Measurements from ENCODE around the gene STK25.

STK25 gene

DNA sequence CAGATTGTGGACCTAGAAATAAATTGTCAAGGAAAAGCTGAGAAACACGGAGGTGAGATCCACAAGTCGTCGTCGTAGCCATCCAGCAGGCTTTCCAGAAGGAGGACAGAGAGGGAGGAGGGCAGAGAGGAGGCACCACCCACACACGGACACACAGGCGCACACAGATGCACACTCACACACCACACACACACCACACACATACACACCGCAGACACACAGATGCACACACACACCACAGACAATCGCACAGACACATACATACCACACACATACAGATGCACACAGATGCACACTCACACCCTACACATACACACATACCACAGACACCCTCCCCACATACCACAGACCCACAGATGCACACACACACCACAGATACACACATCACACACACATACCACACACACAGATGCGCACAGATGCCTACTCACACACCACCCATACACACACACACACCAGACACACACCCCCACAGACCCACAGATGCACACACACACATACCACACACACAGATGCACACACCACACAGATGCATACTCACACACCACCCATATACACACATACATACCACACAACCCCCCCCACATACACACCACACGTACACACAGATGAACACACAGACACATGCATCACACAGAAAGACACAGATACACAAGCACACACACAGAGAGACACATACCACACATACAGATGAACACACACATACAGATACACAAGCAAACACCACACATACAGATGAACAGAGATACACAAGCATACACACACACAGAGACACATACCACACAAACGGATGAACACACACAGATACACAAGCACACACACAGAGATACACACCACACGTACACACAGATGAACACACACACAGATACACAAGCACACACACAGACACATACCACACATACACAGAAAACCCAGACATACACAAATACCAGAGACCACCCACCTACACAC lies 37.4 kb upstream of the STK25 start:
- TF ChIP-seq, protein P1, sequence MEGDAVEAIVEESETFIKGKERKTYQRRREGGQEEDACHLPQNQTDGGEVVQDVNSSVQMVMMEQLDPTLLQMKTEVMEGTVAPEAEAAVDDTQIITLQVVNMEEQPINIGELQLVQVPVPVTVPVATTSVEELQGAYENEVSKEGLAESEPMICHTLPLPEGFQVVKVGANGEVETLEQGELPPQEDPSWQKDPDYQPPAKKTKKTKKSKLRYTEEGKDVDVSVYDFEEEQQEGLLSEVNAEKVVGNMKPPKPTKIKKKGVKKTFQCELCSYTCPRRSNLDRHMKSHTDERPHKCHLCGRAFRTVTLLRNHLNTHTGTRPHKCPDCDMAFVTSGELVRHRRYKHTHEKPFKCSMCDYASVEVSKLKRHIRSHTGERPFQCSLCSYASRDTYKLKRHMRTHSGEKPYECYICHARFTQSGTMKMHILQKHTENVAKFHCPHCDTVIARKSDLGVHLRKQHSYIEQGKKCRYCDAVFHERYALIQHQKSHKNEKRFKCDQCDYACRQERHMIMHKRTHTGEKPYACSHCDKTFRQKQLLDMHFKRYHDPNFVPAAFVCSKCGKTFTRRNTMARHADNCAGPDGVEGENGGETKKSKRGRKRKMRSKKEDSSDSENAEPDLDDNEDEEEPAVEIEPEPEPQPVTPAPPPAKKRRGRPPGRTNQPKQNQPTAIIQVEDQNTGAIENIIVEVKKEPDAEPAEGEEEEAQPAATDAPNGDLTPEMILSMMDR (IDR thresholded peaks at IDR 0.05; ENCODE audit: low read depth, low read length, missing control alignments) = no peak
- no peak overlapping the region for H3K4me3 ChIP-seq (ENCODE audit: low read depth, low read length)
- no peak for DNase-seq (ENCODE audit: low read depth)

DNA sequence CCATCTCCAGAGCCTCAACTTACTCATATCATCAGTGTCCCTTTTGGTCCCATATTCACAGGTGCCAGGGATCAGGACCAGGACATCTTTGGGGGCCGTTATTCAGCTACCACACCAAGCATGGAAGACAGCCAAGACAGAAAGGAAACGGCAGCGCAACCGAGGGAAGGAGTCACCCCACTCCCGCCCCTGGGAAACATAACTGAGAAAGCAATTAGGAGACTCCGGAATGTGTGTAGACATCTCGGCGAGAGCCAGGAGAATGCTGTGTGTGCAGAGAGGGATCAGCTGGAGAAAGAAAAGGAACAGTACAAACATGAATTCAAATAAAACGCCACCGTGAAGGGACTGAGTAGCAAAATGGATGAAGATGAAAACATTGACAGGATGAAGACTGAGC lies 36.7 kb upstream of the STK25 start:
- H3K4me3 ChIP-seq (ENCODE audit: low read depth, low read length) = no peak overlapping the region
- no peak for DNase-seq (ENCODE audit: low read depth)
- TF ChIP-seq, protein P1 (IDR thresholded peaks at IDR 0.05; ENCODE audit: low read depth, low read length, missing control alignments) = no peak

DNA sequence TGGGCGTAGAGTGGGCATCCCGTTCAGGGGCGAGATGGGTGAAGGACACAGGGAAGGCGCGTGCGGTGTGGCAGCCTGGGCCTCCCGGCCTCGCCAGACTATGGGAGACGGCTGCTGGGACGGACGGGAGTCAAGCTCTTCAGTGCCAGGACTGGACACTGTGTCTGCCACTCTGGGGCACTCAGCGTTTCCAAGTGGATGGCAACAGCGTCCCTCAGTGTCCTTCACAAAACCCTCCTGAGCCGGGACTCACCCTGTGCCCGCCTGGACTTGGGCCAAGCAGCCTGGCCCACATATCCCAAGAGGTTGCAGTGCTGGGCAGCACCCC lies 33.9 kb upstream of the STK25 start:
- no peak for DNase-seq (ENCODE audit: low read depth)
- TF ChIP-seq, protein P1 (IDR thresholded peaks at IDR 0.05; ENCODE audit: low read depth, low read length, missing control alignments) = no peak
- H3K4me3 ChIP-seq (ENCODE audit: low read depth, low read length) = no peak overlapping the region

DNA sequence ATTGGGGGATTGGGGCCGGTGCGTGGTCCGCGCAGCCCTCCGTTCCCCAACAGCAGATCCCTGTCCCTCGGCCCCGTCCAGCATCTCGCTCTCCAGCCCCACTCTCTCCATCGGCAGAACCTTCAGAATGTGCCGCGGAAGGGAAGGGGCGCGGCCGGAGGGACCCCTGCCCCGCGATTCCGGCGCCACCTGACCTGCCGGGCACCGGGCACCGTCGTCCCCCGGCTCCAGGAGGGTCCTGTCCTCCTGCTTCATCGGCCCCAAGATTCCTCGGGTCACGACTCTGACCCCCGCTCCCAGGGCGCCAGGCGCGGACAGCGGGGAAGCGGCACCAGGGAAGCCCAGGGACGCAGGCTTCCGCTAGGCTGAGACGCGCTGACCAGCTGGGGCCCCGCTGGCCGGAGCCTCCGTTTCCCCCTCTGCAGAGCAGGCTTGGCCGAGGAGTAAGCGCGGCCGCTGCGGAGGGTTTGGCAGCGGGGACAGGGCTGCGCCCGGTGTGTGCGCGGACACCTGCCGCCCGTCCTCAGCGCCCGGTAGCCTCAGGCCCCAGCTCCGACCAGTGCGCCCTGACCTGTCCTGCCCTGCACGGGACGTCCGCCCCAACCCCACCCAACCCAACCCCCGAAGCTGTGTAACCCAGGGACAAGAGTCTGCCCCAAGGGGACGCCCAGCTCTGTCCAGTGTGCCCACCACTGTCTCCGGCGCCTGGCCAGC lies 33.3 kb upstream of the STK25 start:
- DNase-seq (ENCODE audit: low read depth) = no peak
- TF ChIP-seq, protein P1 (IDR thresholded peaks at IDR 0.05; ENCODE audit: low read depth, low read length, missing control alignments) = no peak
- H3K4me3 ChIP-seq (ENCODE audit: low read depth, low read length) = no peak overlapping the region

- H3K4me3 ChIP-seq (ENCODE audit: low read depth, low read length) = no peak overlapping the region
- TF ChIP-seq, protein P1 (IDR thresholded peaks at IDR 0.05; ENCODE audit: low read depth, low read length, missing control alignments) = no peak
- DNase-seq (ENCODE audit: low read depth) = no peak
Measured at GRCh38 chr2:241540771-241541561, 32.6 kb upstream of the STK25 start.

GRCh38 chr2:241540401-241540770 lies 32.0 kb upstream of the STK25 start:
- DNase-seq (ENCODE audit: low read depth) = no peak
- H3K4me3 ChIP-seq (ENCODE audit: low read depth, low read length) = no peak overlapping the region
- TF ChIP-seq, protein P1 (IDR thresholded peaks at IDR 0.05; ENCODE audit: low read depth, low read length, missing control alignments) = no peak
